DMS 273 treated with DMSO at 0.1 percent for 48 hours (cell line): Measurements from ENCODE around the gene PAX4.
"Not testable (repeated sequence)": the region's sequence is repeated elsewhere in the genome, so short reads cannot be mapped to it uniquely, and the experiment has no call there.

Experiments
- DNase-seq: peaks from one replicate; lab custom pipeline; 2025; lab: John Stamatoyannopoulos, UW

Gene PAX4

GRCh38 chr7:127585044-127585953 lies 32.6 kb downstream of the PAX4 start, which contains the start of gene GCC1:
Gene GCC1 (minus strand): TSS chr7:127585596. CDS start chr7:127585182, 414 bp downstream.
- DNase-seq: peak; percentile 65

- no peak for DNase-seq
Observed at GRCh38 chr7:127584648-127585043, 33.3 kb downstream of the PAX4 start.

DNA sequence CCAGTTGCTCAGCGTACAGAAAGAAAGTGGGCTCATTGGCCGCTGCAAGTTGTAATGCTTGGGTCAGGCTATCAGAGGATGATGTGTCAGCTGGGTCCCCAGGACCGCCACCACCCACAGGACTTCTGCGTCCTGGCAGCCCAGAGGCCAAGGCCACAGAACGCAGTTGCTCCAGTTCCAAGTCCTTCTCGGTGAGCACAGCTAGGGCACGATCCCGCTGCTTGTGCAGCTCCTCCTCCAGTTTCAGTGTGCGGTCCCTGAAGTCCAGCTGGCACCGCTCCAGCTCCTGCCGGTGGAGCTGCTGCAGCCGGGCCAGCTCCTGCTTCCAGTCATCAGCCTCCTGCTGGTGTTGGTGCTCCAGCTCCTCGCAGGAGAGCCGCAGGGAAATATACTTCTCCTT lies 35.6 kb downstream of the PAX4 start:
- DNase-seq: no peak

- DNase-seq: no peak
Observed at GRCh38 chr7:127581716-127582115, 36.2 kb downstream of the PAX4 start.

DNA sequence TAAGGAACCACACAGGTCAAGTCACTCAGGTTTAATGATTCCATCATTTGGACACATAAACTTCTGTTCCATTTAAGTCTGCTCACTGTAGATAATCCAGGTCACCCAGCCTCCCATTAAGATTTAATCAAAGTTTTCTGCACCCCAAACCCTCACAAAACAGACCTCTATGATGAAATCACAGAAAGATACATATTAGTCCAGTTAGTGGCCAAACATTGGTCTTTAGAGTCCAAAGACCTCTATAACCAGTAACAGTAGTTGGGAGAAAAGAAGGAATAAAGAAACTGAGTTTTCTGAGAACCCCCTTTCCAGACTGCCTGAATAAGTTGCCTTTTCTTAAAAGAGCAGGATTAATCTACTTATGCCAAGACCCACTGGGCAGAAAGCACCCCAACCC lies 37.3 kb downstream of the PAX4 start:
- DNase-seq: no peak

DNA sequence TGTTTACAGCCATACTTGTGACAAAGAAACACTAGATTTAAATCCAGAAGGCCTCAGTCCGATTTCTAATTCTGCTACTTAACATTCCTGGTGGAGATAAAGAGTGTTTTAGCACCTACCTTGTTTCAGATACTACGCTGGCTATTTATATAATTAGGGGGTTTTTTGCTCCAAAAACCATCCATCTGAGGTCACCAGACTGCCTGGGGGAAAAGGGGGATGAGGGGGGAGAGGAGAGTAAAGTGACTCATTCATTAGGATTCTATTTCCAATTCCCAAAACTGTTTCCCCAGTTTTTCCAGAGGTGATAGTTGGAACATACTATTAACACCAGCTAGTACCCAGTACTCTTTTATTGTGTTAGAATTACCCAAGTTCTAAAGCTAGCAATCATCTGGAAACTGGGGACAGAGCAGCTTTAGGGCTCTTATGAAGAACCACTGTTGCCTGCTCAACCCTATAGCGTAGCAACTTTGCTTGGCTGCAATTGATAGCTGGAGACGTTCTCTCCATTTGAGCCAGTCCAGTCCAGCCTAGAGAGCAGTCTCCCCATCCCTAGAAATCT lies 39.1 kb downstream of the PAX4 start:
- DNase-seq: no peak

DNA sequence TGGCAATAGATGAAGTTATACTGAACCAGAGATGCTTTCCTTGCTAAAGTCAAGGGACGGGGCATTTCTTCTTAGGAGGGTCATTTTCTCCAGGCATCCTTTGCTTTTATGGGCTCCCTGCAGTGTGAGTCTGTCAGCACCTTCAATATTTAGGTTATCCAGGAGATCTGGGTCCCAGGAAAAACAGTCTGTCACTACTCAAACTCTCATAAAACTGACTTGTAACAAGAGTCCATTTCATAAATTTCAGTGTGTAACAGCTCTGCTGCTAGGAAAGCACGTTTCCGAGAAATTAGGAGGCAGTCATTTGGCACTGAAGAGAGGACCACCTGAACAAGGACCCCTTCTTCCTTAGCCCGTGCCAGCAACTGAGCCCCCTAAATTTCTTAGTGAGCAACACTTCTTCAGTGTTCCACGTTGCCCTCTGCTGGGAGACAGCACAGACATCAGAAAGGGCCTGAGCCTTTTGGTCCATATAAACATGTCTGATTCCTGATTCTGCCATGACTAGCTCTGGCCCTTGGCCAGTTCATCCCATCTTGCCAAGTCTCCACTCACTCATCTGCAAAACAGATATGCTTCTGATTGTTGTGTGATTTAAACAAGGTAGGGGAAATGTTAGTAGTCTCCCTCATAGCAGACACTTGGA lies 39.8 kb downstream of the PAX4 start:
- DNase-seq: no peak

DNA sequence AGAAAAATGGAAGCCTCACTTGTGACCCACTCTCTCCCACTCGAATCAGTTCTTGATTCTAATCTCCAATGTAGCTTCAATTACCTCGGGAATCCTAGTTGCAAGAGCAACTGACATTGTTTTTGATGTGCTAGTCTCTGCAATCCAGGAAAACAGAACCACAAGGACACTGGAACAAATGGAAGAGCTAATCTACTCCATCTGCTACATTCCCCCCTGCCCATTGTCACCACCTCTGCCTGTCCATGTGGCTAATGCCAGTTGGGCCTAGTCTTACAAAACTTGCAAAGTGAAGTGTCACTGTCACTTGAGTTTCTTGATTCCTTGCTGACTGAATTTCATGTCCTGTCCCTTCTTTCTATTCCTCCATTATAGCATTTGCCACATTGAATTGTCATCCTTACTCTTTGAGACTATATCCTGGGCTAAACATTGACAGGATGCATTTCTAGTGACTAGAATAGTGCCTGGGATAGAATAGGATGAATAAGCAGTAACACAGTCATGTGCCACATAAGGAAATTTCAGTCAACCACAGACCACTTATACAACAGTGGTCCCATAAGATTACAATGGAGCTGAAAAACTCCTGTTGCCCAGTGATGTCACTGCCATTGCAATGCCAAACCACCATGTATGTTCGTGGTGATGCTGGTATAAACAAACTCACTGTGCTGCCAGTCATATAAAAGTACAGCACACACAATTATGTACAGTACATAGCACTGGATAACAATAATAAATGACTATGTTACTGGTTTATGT lies 46.0 kb downstream of the PAX4 start:
- DNase-seq: no peak

DNA sequence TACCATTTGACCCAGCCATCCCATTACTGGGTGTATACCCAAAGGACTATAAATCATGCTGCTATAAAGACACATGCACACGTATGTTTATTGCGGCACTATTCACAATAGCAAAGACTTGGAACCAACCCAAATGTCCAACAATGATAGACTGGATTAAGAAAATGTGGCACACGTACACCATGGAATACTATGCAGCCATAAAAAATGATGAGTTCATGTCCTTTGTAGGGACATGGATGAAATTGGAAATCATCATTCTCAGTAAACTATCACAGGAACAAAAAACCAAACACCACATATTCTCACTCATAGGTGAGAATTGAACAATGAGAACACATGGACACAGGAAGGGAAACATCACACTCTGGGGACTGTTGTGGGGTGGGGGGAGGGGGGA lies 49.9 kb downstream of the PAX4 start:
- not testable (repeated sequence) for DNase-seq

DNA sequence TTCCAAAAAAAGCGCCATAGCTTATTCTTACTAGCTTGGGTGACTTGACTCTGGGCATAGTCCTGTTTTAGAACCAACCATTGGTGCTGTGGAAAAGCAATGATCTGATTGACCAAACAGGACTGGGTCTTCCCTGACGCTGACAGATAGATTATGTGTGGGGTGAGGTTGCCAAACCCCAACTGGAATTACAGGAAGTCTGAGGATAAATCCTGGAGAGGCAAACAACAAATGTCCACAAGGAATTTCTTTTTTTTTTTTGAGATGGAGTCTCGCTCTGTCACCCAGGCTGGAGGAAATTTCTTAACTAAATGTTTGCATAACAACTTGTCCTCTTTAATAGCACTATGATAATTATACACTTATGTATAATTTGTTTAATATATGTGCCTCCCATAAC lies 51.7 kb downstream of the PAX4 start:
- DNase-seq: no peak
